Measurements from ENCODE around the gene CLNK.

The CLNK gene

DNA sequence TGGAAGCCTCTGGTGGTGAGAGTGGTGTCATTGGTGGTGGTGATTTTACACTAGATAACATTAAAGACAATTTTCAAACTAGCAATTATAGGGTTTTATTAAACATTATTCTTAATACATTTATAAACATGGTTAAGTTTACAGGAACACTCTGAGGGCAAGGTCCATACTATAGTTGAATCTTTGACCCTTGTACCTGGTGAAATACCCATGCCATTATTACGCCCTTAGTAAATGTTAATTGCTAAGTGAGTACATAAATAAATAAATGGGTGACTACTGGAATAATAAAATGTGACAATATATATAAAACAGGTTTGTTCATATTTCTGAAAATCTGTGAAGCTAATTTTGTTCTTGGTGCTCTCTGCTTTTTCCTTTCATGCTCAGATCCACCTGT is 13.6 kb upstream of the CLNK start:
- DNase-seq, result no peak

DNA sequence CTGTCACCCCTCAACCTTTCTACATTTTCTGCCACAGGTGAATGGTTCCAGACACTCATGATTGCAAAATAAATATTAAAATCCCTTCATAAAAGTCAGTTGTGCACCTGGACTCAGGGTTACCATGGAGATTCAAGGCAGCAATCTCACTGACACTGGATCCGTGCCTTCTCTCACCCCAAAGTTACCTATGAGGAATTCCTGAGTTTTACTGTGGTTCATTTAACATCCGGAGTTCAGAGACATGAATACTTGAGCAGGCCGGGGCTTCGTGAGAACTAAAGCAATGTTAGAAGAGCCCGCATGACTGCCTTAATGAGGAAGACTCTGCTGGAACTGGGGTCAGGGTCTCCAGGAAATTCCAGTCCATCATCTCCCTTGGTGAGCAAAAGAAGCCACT is 12.5 kb upstream of the CLNK start:
- DNase-seq, result no peak

DNA sequence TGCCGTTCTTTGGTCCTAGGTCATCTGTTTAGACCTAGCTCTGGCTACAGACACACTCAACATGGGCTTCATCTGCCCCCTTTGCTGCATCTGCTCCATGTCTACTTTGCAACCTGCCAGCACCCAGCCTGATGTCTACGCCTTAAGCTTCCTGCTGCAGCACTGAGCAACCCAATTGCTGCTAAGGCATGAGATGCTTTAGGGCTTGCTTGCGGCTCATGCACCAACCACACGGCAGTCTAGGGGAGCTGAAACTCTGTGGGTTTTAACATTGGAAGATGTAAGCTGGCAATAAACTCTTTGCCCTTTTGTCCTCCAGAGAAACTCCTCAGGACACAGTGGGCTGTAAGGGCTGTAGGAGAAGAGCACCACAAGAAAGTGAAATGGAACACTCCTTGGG is 11.7 kb upstream of the CLNK start:
- DNase-seq, result no peak

DNA sequence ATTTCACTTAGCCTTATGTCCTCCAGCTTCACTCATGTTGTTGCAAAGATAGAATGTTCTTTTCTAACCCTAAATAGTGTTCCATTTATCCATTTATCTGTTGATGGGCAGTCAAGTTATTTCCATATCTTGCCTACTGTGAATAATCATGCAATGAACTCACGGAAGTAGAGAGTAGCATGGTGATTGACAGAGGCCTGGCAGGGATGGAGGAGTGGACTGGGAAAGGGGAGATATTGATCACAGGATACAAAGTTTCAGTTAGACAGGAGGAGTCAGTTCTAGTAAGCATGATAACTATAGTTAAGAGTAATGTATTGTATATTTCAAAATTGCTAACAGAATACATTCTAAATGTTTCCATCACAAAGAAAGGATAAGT is 10.3 kb upstream of the CLNK start:
- no peak for DNase-seq

DNA sequence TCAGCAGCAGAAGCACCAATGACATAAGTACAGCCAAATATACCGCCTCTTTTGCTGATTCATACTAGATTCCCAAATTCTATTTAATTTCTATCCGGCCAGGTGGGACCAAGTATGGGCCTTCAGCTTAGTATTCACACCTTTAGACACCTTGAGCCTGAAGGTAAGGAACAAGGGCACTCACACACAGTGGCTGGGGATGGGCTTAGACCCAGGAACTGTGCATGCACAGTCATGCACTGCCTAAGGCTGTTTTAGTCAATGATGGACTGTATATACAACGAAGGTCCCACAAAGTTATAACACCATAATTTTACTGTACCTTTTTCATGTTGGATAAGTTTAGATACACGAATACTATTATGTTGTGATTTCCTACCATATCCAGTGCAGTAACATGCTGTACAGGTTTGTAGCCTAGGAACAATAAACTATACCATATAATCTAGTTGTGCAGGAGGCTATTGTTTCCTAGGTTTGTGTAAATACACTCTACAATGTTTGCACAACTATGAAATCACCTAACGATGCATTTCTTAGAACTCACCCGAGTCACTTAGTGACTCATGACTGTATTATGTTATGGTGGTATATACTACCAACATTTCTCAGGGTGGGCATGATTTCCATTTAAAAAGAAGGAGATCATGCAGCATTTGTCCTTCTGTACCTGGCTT is 9.7 kb upstream of the CLNK start:
- DNase-seq, result no peak

DNA sequence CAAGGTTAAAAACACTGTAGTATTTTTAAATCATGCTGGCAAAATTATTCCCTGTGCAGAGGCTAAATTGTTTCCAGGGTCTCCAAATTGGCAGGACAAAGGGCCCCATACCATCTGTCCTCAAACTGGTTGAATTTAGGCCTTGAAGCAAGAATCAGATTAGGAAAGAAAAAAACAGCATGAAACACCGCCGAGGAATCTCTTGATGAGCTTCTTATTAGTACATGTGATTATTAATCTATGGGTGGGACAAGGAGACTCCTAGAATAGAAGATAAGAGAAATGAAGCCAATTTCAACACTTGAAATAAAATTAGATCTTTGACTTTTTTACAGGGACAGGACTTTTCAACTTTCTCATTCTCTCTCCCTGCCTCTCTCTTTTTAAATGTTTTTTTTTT is 7.1 kb upstream of the CLNK start:
- no peak for DNase-seq

DNA sequence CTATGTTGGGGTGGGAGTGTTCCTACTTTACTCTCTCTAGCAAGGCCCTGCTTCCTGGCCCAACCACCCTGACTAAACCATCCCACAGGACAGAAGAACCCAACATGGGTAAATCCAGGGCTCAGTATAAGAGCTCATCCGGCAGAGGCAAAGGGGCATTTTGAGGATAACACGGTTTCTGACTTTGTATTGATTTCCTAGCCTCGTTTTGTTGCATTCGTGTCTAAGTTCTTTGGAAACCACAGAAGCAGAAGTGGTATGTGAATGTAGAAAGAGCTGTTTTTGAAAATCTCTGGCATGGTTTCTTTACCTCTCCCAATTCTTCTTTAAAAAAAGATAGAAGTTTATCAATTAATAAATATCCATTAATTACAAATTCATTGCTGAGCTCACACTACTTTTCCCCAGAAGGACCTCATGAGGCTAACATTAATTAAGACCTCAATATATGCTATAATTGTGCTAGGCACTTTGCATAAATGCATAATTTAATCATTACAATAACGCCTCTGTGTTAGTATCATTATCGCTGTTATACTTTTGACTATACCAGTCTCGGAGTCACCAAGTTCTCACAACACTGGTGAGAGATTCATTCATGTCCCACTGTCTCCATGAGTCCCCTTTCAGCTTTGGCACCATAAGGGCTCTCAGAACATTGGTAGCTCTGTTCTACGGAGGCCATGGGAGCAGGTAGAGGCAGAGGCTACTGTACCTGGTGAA is 5.8 kb upstream of the CLNK start:
- no peak for DNase-seq

DNA sequence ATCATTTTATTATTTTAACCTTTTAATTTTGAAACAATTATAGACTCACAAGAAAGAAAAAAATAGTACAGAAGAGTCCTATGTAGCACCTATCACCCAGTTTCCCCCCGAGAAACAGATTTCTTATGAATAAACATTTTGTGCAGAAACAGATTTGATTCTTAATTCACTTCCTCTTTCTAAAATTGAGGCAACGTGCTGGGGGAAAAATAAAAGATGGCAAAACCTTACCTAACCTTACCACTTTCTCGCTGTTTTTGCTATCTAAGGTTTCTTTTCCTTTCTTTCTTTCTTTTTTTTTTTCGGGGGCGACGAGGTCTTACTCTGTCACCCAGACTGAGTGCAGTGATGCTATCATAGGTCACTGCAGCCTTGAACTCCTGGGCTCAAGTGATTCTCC is 4.3 kb upstream of the CLNK start:
- DNase-seq, result no peak

DNA sequence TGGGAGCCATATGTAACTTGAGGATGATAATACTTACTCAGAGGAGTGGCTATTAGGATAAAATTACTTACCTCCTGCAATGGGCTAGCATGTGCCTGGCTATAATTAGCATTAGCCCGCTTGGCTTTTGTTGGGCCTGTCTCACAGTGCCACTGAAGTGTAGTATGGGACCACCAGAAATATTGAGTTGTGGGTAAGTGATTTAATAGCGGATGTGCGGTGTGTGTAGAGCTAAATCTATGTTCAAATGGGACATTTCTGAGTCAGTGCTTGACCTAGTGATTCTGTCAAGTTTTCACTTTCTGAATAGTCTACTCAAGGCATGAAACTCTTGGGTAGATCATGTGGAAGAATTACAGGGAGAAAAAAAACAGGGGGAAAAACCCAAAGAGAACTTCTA is 3.5 kb upstream of the CLNK start:
- DNase-seq, result no peak

DNA sequence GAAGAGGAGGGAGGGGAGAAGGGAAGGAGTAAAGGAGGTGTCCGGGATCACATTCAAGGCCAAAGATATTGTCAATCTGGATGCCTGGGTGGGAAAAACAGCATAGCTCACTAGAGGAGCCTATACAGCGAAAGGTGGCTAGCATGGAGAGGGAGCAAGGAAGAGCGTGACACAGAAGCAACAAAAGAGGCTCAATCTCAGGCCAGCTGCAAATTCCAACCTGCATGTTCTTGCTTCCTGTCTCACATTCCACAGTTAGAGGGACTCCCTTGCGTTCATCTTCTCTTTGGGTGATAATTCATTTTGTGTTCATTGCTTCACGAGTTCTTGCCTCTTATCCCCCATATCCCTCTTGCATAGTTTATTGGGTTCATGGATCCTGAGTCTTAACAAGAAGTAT is 3.0 kb upstream of the CLNK start:
- no peak for DNase-seq

DNA sequence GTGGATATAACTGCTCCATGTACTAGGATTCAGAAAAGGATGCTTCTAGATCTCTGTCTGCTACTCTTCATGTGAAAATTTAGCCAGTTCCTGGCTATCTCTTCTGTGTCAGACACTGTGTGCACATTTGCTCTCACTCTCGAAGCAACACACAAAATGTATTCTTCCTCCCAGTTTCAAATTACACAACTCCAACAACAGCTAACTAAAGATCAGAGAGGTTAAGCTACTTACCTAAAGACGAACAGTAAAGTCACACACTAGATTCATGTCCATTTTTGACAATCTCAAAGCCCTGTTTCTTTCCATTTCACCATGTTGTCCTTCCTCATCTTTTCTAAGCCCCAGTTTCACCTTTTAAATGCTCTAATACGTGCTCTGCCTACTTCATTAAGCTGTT is 2.2 kb downstream of the CLNK start:
- DNase-seq, result no peak

DNA sequence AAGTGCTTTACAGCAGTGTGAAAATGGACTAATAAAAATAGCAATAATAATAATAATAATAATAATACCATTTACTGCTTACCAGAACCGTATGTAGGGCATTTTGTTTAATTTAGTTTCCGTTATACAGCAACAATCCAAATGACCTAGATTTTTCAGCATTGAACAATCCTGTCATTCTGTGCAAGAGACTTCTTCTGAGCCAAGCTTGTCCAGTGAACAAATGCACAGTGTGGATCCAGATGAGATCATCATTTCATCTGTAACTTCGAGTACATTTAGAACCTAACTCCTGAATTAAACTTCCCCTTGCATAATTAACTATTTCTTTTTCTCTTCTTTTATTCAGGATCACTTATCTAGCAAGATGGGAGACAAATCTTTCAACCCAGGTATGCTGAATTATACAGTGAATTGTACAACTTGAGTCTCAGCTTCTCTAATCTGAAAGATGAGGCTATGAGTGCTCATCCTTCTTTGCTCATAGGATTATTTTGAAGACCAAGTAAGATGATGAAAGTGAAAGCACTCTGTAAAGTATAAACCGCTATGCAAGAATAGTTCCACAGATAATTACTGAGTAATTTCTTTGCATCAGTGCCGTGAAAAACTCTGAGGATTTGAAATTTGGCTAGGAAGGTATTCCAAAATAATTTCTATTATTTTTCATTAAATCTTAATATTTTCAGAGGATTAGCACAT is 6.6 kb downstream of the CLNK start:
- no peak for DNase-seq

DNA sequence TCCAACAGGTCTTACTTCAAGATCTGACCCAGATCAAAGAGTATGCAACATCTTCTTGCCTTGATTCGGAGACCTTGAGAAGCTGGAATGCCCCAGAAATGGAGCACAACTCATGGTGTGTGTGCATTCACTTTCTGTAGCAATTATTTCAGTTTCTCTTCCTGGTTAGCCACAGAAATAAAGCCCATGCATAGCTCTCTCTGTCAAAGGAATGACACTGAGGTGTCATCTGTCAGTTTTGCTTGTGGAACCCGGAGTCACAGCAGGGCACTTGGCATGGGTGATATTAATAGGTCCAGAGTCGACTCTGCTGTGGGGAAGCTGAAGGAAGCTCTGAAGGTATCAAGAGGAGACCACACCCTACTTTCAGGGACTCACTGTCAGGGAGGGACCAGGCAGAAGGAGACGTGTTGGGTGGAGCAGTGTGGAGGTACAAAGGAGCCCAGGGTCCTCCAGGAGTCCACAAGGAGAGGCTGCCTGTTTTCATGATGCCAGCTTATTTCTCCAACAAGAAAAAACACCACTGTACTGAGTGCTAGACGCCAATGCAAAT is 10.7 kb downstream of the CLNK start:
- no peak for DNase-seq

DNA sequence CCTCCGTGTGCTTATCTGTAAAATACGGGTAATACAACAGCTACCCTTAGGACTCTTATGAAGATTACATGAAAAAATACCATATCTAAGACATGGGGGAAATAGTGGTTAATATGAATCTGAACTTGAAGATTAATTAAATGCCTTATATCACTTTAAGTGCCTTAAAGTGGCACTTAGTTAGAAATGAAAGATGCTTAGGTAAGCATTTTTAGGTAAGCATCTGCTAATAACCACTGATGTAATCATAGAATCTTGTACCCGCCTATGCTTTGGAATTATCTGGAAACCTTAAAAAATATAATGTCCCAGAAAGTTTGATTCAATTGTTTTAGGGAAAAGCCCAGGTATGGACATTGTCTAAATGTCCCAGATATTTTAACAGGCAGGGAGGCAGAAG is 12.2 kb downstream of the CLNK start:
- DNase-seq, result no peak

DNA sequence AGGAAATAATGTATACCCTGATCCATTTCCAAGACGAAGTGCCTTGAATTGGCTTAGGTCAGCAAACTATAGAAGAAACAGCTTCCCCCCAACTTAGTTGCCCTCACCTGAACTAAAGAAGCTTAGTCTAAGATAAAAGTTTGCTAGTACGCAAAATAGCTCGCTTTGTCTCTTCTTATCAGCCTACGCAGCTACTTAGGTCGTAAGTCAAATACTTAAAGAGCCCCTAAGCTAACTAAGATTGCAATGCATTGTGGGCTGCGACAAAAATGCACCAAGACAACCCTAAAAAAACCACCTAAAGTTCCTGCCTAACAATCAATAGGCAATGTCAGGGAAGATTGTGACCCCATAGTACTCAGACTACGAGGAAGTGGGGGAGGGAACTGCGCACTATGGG is 12.8 kb downstream of the CLNK start:
- DNase-seq, result no peak

DNA sequence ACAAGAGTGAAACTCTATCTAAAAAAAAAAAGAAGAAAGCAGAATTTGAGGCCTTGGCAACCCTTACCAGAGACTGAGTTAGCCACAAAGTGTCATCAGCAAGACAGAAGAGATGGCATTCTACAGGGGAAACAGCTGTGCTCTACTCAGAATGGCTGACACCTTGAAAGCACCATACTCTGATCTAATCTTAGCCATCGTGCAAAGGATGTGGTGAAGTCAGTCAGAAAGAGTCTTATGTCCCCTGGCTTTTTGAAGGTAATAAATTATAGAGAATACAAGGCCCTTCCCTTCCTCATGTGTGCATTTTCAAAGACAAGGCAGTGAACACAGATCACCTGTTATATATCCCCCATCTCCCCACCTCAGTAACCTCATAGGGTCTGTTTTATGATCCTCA is 13.2 kb downstream of the CLNK start:
- no peak for DNase-seq

DNA sequence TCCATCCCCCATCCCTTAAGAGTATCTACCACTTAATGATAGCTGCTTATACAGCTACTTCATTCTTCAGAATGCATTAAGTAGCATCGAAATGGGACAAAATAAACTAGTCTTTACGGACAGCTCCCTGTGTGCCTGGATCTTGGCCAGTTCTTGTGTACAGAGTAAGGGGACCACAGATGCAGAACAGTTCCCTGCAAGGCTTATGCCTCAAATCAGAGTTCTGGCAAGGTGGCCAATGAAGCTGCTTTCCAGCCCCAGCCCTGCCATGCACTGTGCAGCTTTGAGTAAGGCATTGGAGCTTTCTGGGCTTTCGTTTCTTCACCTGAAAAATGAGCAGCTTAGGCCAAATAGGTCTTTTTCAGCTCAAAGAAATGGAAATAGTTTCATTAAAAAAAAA is 14.2 kb downstream of the CLNK start:
- DNase-seq, result no peak

DNA sequence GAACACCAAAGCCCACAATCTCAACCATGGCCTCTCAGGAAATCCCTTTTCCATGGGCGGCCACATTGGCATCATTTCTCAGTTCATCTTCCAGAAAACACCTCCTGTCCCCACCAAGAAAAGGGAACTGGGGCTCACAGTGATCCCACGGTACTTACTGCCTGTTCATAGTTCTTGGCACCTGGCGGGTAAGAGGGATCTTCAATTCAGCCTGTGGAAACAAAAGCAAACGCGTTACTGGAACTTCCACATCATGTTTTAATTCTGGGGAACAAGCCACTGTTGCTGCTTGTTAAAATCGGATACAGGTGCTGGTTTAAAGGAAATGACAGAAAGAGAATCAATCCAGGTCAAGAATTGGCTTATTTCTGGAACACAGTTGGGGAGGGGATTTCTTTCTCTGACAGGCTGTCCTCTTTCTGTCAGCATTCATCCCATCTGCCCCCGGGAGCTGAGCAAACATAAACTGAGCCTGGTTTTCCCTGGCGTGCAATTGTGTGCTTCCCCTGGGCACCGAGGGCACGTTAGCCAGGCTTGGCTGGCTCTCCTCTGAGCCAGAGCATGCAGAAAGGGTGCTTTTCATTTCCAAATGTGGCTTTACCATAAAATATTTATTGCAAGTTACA is 16.8 kb downstream of the CLNK start:
- DNase-seq, result no peak

DNA sequence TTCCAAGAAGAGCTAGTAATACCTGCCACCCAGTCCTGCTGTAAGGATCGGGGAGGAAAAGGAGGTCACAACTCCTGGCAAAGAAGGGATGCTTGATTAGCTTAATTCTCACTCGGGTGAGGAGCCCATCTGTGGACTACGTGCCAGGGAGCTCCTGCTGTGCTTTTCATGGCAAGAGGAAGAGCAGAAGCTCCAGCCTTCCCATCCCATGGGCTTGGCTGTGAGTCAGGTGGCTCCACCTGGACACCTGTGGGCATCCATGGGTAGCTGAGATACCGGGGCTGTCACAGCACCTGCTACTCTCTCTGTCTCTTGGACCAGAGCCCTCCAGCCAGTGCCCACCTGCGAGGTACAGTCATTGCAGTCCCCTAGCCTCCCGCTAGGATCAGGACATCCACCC is 18.0 kb downstream of the CLNK start:
- no peak for DNase-seq

DNA sequence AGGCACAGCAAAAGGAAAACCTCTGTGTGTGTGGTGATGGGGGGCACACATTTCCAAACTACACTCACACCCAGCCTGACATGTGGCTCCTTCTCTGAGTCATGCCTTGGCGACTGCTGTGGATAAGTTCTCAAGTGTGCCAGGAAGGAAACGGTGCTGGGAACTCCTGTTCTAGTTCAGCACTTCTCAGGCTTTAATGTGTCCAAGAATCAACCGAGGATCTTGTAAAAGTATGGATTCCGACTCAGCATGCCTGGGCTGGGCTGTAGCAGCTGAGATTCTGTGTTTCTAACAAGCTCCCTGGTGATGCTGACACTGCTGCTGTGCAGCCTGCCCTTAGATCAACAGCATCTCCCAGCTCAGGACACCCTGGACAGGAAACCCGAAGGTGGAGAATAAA is 20.2 kb downstream of the CLNK start:
- DNase-seq, result no peak

DNA sequence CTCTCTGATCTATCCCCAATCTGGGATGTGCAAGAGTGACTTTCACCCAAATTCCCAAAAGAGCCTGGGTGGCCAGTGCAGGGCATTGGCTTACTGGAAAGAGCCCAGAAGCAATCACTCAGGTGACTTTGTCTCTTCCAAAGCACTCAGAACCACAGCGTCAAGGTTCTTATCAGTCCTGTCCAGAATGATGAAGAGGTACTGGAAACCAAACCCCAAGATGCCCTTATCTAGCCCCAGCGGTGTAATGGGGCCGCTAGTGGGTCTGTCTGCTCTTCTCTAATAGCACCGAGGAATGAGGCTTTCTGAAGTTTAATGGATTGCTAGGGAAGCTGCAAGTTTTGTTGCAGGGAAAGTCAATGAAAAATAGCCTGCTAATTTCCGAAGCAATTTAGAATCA is 21.6 kb downstream of the CLNK start:
- no peak for DNase-seq

DNA sequence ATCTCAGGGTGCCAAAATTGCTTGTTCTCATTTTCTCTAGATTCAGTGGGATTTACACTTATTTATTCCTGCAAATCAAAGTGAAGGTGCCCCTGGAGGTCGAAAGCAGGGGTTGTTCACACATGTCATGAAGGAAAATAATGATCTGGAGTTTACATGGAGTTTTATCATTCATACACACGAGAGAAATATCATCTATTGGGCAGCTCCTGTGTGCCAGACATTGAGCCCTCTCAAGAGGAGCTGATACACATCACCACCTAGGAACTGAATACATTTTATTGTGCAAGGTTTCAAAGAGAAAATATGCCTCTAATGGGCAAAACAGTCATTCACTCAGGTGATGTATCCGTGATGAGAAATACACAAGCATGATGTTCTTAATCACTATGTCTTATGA is 23.5 kb downstream of the CLNK start:
- no peak for DNase-seq

DNA sequence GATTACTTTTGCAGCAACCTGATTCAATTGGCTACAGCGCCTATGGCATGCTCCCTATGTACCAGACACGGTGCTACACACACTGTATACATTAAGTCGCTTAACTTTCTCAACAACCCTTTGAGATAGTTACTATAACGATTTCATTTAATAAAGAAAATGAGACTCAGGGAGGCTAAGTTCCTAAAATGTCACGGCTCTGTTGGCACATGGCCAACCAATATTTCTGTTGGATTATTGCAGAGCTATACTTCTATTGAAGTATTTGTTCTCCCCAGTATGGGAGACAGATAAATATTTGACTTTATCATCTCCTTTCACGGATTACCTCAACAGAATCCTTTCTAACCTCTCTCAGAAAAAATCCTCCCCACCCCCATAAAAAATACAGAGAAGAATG is 25.3 kb downstream of the CLNK start:
- no peak for DNase-seq

DNA sequence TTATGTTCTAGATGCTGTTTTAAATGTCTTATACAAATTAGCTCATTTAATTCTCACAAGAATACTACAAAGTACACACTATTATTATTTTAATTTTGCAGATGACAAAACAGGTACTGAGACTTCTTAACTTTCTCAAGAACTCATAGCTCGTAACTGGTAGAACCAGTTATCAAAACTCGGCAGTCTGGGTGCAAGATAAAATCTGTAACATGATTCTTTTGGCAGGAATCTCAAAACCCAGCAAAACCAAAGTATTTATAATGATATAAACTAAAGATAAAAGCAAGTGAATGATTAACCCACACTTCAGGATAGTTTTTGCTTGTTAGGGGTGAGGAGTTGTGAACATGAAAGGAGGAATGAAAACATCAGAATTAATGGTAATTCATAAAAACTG is 27.6 kb downstream of the CLNK start:
- no peak for DNase-seq
